Measurements from ENCODE around the gene RPTN.

GRCh38 chr1:152148051-152148450, 11.0 kb downstream of the RPTN start:
- TF ChIP-seq CTCF (conservative IDR thresholded peaks at IDR 0.05; ENCODE audit: low read length), result no peak
- TF ChIP-seq EZH2phosphoT487 (IDR thresholded peaks at IDR 0.05; ENCODE audit: borderline replicate concordance), result no peak
